Measurements from ENCODE around the gene ACOT7.
A peak's percentile ranks its signal among the peaks of the same experiment; 100 is the strongest.

Gene ACOT7

GRCh38 chr1:6271554-6271953 lies 122.0 kb downstream of the ACOT7 start:
- DNase-seq (ENCODE audit: low read depth in 2 of 2), result no peak

DNA sequence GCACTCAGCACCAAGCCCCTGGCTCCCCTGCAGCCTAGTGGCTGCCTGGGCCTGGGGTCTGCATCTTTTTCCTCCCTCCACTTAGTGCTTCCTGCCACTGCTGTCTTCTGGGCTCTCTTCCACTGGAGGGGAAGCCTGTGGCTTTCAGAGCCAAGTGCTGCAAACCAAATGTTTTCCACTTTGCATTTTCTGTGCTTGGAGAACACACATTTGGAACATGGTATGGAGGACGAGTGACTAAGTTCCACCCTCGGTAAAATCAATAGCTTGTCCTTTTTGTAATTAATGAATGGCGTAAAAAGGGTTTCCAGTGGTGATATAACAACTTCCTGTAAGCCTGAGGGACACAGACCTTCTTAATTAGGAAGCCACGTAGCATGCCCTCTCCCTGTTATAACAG lies 122.6 kb downstream of the ACOT7 start:
- no peak for DNase-seq (ENCODE audit: low read depth in 2 of 2)

DNA sequence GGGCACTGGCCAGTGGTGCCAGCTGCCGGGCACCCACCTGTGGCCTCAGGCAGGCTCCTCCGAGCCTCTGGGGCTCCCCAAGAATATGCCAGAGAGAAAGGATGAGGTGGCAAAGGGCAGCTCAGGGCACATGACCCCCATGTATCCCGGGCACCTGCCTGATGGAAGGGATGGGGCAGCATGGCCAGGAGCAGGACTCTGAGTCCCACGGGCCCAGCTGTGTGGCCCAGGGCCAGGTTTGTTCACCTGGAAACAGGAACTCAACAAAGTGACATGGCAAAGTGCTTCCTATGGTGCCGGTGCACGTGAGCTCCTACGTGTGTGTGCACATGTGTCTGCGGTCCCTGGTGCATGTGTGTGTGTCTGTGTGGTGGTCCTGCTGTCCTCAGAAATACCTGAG lies 123.2 kb downstream of the ACOT7 start:
- DNase-seq (ENCODE audit: low read depth in 2 of 2), result no peak

DNA sequence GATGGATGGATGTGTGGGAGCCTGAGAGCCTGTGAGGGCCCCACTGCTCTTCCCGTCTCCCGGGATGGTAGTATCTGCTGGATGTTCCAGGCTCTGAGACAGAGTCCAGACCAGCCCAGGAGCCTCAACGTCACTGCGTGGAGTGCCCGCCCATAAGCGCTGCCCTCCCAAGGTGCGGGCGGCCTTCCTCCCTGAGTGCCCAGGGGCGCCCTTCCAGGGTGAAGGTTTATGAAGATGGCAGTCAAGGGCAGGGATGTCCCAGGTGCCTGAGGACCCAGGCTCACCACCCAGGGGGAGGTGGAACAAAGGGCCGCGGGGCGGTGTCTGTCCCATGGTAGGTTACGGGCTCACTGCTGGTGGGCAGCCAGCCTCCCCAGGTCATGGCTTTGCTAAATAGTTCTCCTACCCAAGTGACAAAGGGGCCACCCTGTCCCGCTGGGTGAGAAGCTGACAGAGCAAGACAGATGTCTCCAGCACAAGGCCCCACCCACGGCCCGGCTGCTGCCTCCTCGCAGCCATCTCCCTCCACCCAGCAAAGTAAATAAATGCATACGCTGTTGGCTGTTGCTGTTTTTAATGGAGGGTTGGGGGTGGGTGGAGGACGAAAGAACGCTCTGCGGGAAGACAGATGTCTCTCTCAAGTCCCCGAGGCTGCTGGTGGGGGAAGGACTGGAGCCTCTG lies 123.7 kb downstream of the ACOT7 start:
- DNase-seq (ENCODE audit: low read depth in 2 of 2), result no peak

DNA sequence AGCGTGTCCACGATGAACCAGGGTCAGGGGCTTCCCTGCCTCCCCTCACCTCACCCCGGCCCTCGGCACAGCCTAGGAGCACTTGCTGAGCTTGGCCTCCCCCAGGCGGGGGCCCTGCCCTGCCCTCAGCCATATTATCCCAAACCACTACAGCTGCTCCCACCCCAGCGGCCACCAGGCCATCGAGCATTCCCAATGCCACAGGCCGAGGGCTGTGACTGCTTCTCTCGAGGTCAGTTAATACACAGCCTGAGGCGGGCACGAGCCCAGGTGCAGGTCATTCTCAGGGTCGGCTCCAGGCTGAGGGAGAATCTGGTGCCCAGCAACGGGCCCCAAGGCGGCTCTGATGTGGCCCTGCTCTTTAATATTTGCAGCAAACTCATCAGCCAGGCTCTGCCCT lies 124.3 kb downstream of the ACOT7 start:
- DNase-seq (ENCODE audit: low read depth in 2 of 2), result no peak

DNA sequence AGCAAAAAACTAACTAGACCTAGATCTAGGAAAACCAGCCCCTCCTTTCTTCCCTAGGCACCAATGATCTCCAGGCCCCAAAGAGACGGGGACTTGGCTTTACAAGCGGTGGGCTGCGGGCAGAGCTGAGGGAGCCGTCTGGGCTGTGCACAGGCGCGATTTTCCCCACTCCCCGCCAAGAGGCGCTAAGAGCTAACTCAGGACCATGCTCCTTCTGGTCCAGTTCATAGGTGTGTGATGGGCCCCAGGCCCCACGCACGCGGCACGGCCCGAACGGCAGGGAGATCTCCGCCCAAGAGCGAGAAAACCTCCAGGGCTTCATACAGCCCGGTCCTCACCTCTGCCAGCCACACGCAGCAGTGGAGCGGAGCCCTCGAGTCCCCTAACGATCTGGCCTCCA lies 125.2 kb downstream of the ACOT7 start:
- DNase-seq (ENCODE audit: low read depth in 2 of 2), result no peak

DNA sequence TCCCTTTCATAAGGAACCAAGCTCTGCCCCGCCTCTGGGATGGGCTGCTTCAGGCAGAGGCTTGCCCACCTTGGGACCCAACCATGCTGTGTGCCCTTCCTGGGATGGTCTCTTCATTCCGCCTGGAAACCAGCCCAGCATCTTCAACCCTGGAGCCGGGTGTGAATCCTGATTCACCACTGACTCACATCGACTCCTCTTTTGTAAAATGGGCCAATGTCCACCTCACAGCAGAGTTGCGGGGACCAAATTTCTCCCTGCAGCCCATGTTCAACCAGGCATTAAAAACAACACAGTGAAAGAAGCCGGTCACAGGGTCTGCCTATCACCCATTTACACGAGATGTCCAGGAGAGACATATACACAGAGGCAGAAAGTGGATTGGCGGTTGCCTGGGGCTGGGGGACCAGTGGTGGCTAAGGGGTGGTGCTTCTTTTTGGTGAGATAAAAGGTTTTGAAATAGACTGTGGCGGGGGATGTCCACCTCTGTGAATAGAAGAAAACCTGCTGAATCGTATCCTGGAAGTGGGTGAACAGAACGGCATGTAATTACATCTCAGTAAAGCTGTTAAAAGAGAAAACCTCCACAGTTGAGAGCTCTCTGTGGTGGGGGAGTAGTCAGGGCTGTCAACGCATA lies 125.8 kb downstream of the ACOT7 start:
- no peak for DNase-seq (ENCODE audit: low read depth in 2 of 2)

DNA sequence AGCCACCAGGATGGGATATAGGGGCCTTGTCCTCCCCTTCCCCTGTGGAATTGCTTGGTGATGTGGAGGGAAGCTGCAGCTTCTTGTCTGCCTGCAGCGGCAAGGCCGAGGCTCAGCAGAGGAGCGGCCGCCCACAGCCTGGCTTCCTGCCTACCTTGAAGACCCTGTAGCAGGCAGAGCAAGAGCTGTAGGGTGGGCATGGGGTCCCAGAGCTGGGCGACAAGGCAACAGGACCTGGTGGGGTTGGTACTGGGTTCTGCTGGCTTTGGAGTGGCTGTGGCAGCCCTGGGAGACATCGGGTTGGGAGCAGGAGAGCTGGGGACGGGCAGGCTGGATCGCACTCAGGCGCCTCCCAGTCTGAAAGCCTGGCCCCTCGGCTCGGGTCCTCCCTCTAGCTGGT lies 126.9 kb downstream of the ACOT7 start:
- DNase-seq (ENCODE audit: low read depth in 2 of 2), result no peak

- DNase-seq (ENCODE audit: low read depth in 2 of 2), result no peak
These were observed 128.4 kb downstream of the ACOT7 start for GRCh38 chr1:6265151-6265550.

- DNase-seq (ENCODE audit: low read depth in 2 of 2), result no peak
These were observed 129.9 kb downstream of the ACOT7 start for GRCh38 chr1:6263716-6264115.

DNA sequence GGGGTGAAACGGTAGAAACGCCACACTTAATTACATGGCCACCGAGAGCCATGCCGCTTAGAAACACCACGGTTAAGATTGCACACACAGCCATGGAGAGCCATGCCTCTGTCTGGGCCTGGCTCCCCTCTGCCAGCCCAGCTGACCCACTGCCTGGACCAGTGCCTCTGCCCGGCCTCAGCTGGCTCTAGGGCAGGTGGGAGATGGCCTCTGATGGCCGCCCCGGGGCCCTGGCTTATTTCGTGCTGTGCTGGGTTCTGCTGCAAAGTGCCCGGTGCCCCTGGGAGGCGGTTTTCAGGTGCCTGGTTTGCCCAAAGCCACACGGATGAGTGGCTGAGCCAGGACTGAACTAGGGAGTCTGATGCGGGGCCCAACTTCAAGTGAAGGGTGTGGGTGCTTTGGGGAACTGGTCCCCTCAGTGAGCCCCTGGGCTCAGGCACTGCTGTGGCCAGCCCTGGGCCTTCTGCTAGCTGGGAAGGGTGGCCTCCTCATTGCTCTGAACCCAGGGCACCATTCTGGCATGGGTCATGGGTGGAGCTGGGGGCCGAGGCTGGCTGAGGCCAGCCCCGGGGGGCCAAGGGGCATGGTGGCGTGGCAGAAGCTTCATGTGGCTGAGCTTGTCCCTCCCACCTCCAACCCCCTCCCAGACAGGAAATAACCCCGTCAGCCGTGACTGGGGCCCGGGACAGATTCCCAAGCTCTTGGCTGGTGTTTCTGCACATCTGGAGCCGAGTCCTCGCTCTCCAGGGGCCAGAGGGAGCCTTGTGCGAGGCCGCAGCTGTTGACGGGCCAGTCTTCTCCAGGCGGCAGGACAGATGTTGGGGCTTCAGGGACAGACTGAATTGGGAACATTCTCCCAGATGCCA lies 130.8 kb downstream of the ACOT7 start:
- DNase-seq (ENCODE audit: low read depth in 2 of 2), result no peak

- DNase-seq (ENCODE audit: low read depth in 2 of 2), result no peak
These were observed 132.0 kb downstream of the ACOT7 start for GRCh38 chr1:6261615-6261995.

DNA sequence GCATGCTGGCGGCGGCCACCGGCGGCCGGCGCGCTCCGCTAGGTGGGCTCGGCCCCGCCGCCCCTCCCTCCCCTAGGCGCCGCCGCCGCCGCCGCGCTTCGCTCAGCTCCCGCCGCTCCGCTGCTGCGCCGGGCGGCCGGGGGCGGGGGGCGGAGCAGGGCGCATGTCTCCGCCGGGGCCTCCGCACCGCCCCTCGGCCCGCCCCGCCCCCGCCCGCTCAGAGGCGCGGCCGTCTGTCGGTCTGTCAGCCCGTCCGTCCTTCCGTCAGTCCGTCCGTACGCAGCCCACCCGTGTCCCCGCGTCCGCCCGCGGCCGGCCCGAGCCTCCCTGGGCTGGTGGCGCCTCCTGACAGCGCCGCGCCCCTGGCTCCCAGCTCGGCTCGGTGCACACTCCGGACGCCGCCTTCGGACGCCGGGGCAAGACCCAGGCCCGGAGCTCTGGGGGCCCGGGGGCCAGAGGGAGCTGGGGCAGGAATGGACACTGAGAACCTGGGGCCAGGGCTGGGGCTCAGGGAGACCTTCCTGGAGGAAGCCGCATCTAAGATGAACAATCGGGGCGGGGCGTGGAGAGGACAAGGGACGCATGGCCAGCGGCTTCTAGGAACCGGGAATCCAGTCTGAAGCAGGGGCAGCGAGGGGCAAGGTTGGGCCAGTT lies 132.5 kb downstream of the ACOT7 start, which contains the start of gene GPR153:
TSS of gene GPR153 (minus strand) at position 138 of the 654 bp plus-strand sequence. CDS start 6,193 bp downstream, outside the sequence.
- DNase-seq (ENCODE audit: low read depth in 2 of 2), result peak; percentile 17 to 44

- no peak for DNase-seq (ENCODE audit: low read depth in 2 of 2)
These were observed 133.1 kb downstream of the ACOT7 start for GRCh38 chr1:6260433-6260934.

- peak; percentile 43 to 69 for DNase-seq (ENCODE audit: low read depth in 2 of 2)
These were observed 133.8 kb downstream of the ACOT7 start for GRCh38 chr1:6259491-6260362.

GRCh38 chr1:6258675-6259074 lies 134.9 kb downstream of the ACOT7 start:
- DNase-seq (ENCODE audit: low read depth in 2 of 2), result no peak

DNA sequence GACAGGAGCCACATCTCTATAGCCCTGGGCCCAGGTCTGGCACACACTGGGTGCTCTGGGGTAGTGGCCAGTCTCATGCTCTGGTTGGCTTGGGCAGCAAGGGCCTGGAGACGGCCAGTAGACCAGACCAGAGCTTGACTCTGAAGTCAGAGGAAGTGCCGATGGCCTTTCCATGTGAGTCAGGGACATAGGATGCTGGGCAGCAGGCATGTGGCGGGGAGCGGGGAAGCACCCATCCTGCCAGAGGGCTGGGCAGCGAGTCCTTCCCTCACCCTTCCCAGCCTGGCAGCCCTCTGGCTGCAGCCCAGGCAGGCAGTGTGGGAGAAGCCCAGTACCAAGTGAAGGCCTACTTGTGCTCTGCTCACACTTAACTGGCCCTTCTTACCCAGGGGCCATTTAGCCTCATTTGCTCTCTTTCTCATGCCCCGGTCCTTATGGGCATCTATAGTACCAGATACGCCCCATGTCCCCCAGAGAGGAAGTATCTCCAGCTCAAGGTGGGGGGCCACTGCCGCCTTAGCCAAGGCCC lies 136.0 kb downstream of the ACOT7 start:
- DNase-seq (ENCODE audit: low read depth in 2 of 2), result no peak

DNA sequence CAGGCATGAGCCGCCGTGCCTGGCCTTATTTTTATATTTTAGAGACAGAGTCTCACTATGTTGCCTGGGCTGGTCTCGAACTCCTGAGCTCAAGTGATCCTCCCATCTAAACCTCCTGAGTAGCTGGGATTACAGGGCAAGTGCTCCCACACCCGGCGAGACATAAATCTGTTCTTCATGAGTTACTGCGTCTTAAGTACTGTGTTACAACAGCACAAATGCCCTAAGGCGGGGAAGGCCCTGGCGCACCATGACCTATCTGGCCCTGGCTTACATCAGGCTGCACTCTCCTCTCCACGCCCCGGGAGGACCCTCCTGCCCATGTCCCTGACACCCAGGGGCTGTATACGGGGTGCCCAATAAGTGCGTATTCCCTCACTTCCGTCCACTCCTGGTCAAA lies 136.9 kb downstream of the ACOT7 start:
- no peak for DNase-seq (ENCODE audit: low read depth in 2 of 2)

GRCh38 chr1:6254691-6255090 lies 138.9 kb downstream of the ACOT7 start:
- no peak for DNase-seq (ENCODE audit: low read depth in 2 of 2)

DNA sequence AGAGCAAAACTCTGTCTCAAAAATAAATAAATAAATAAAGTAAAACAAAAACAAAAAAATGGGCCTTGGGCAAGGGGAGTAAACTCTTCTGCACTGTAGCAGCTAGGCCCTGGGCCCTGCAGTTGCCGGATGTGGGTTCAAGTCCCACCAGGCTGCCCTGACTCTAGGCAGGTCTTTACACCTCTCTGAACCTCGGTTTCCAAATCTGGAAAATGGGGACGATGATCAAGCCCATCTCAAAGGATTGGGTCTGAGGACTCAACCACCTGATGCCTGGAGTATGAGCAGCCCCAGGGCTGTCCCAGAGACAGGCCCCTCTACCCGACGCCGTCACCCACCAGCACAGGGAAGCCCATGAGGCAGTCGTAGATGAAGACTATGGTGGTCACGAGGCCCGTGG lies 140.2 kb downstream of the ACOT7 start:
- DNase-seq (ENCODE audit: low read depth in 2 of 2), result no peak

GRCh38 chr1:6252374-6252710 lies 141.2 kb downstream of the ACOT7 start:
- no peak for DNase-seq (ENCODE audit: low read depth in 2 of 2)

All from stimulated activated CD4-positive, alpha-beta T cell treated with anti-CD3 and anti-CD28 coated beads, Interleukin-12 subunit alpha, Interleukin-12 subunit beta, amount 100 ng/mL, for 24 hours (primary cell).